Vagina (tissue), 2 donors: ENCODE data around the gene PAPOLB. TPM values are rescaled to one million over a fixed set of nuclear protein-coding genes. Genes with fewer than 3 reads are reported as not detected.

Experiments
- DNase-seq, 2 donors: peaks; one replicate each; pipeline ENCODE4 v3.0.0-alpha.2; 2017; ENCODE audit errors: extremely low spot score in 2 of 2
- H3K27ac ChIP-seq: fragments of 200-600 bp; sonication (generic); one replicate; pipeline ENCODE4 v1.5.1; 2019
- H3K27me3 ChIP-seq: fragments of 200-600 bp; sonication (generic); one replicate; pipeline ENCODE4 v1.5.1; 2019
- H3K36me3 ChIP-seq, 2 donors: fragments of 200-600 bp; sonication (generic); one replicate each; pipeline ENCODE4 v1.5.1; 2017 to 2019
- H3K4me1 ChIP-seq: fragments of 200-600 bp; sonication (generic); one replicate; pipeline ENCODE4 v1.5.1; 2019
- H3K4me3 ChIP-seq, 2 donors: fragments of 200-600 bp; sonication (generic); 1 replicate in 1 of 2; 2 replicates in 1 of 2; pipeline ENCODE4 v1.5.1; 2016 to 2019
- H3K9me3 ChIP-seq: fragments of 200-600 bp; sonication (generic); one replicate; pipeline ENCODE4 v1.5.1; 2019
- POLR2A ChIP-seq, 2 donors: fragments of 450-650 bp; IDR thresholded peaks; one replicate each; pipeline ENCODE4 v1.6.1; 2017; ENCODE audit warnings: antibody characterized with exemption in 2 of 2, mild to moderate bottlenecking in 2 of 2, moderate library complexity in 2 of 2
- POLR2AphosphoS5 ChIP-seq, 2 donors: sonication (generic); formaldehyde crosslinking; IDR thresholded peaks; one replicate each; pipeline ENCODE4 v1.9.0; 2017; ENCODE audit warnings: antibody characterized with exemption in 2 of 2, mild to moderate bottlenecking in 2 of 2, low read depth in 1 of 2; ENCODE audit not compliant: insufficient read depth in 1 of 2
- intact Hi-C: fragments of 100-400 bp; cut with DNase I; formaldehyde crosslinking; loops from one replicate; pipeline ENCODE4 v1.15.1; 2023
- total RNA-seq: library from RNA; depleted of rRNA; stranded (reverse); fragments of >200 nt; gene quantifications from one replicate; pipeline ENCODE4 v1.2.3, GENCODE V29; 2016
- TF ChIP-seq, protein P1 (sequence below), 3 experiments: fragments of 450-650 bp in 2 of 3; fragments of 200-600 bp in 1 of 3; sonication (generic) in 1 of 3; IDR thresholded peaks; one replicate each; pipeline ENCODE4 v1.5.1; 2017 to 2019; ENCODE audit warnings: antibody characterized with exemption in 3 of 3, mild to moderate bottlenecking in 2 of 3, moderate library complexity in 2 of 3

The PAPOLB gene
- total RNA-seq, 1 donor from 2014 or later = not detected

DNA sequence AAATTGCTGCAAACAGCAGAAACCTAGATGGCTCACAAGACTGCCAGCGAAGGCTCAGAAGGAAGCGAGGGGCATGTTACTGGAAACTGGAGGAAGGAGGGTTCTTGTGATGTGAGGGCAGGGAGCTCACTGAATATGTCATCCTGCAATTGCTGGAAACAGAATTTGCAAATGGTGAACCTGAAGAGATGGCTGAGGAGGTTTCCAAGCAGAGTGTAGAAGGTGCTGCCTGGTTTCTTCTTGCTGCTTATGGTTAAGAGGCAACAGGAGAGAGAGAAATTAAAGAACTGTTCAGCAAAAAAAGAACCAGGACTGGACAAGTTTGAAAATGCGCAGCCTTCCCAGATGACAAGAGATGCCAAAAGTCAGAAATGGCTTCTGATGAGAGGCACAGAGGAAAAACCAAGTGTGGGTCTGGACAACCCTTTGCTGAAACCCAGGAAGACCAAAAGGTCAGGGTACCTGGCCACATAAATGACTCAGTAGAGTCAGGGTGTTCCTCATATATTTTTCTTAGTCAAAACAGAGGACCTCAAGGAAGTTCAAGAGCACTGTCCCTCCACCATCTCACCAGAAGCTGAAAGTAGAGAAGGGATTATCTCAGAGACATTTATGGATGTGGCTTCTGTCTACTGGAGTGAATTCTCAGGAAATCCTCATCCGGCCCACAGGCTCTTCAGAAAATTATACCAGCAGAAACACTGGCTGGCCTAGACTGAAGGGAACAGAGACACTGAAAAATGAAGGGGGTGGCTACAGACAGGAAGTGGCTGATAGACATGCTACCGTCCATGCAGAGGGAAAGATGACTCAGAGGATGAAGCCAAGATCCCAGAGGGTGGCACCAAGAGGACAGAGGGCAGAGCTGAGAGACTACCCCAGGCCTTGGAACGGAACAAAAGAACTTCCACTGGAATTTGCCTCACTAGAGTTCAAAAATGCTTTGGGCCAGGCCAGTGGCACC is 10.1 kb downstream of the PAPOLB start:
- no peaks in the 10 kb centered on the region for H3K4me1 ChIP-seq
- no peak overlapping the region for H3K4me3 ChIP-seq
- no peak overlapping the region for H3K27ac ChIP-seq
- no peaks in the 10 kb centered on the region for H3K9me3 ChIP-seq
- no peaks in the 10 kb centered on the region for H3K27me3 ChIP-seq
- no peaks in the 10 kb centered on the region for H3K36me3 ChIP-seq
- TF ChIP-seq POLR2AphosphoS5 (IDR thresholded peaks at IDR 0.05; ENCODE audit: insufficient read depth in 1 of 2, low read depth in 1 of 2) (no peak), POLR2A (IDR thresholded peaks at IDR 0.05) (no peak)
- TF ChIP-seq, protein P1, sequence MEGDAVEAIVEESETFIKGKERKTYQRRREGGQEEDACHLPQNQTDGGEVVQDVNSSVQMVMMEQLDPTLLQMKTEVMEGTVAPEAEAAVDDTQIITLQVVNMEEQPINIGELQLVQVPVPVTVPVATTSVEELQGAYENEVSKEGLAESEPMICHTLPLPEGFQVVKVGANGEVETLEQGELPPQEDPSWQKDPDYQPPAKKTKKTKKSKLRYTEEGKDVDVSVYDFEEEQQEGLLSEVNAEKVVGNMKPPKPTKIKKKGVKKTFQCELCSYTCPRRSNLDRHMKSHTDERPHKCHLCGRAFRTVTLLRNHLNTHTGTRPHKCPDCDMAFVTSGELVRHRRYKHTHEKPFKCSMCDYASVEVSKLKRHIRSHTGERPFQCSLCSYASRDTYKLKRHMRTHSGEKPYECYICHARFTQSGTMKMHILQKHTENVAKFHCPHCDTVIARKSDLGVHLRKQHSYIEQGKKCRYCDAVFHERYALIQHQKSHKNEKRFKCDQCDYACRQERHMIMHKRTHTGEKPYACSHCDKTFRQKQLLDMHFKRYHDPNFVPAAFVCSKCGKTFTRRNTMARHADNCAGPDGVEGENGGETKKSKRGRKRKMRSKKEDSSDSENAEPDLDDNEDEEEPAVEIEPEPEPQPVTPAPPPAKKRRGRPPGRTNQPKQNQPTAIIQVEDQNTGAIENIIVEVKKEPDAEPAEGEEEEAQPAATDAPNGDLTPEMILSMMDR (IDR thresholded peaks at IDR 0.05) = no peak
- intact Hi-C loops = no loop called here
- no peak for DNase-seq

DNA sequence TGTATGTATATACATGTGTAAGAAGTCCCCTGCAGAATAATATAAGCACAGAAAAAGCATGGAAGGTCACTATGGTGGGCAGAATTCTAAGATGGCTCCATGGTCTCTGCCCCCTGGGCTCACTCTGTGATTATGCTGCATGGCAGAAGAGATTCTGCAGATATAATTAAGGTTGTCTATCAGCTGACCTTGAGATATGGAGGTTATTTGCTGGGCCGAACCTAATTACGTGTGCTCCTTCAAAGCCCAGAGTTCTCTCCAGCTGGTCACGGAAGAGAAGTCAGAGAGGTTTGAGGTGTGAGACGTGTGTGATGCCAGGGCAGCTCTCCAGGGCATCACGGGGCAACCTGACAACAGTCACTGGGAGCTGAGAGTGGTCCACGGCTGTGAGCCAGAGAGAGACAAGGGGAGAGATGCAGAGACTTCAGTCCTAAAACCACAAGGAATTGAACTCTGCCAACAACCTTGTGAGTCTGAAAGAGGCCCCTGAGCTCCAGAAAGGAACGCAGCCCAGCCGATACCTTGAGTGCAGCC is 11.5 kb downstream of the PAPOLB start:
- TF ChIP-seq POLR2AphosphoS5 (IDR thresholded peaks at IDR 0.05; ENCODE audit: insufficient read depth in 1 of 2, low read depth in 1 of 2) (no peak), POLR2A (IDR thresholded peaks at IDR 0.05) (no peak)
- TF ChIP-seq, protein P1 (IDR thresholded peaks at IDR 0.05) = no peak
- Histone ChIP-seq H3K4me3 (no peak overlapping the region), H3K36me3 (no peaks in the 10 kb centered on the region), H3K9me3 (no peaks in the 10 kb centered on the region), H3K27ac (no peak overlapping the region), H3K27me3 (no peaks in the 10 kb centered on the region), H3K4me1 (no peaks in the 10 kb centered on the region)
- intact Hi-C loops = no loop called here
- DNase-seq = no peak

DNA sequence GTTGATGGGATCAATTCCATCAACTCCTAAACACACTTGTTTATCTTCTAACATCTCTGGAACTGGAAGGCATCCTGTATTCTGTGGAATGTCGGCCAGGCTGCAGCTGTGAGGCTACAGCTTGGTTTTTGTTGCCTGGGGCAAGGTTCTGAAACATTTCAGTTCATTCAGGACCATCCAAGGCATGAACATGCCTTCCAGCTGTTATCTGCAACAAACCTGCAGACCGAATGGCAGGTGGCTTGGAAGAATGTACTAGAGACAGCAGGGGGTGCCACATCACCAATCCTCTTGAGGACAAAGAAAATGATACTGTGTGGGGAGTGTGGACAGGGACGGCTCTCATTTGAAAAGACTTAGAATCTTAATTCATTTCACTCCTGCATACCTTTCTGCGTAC is 12.4 kb downstream of the PAPOLB start:
- no peaks in the 10 kb centered on the region for H3K4me1 ChIP-seq
- H3K36me3 ChIP-seq = no peaks in the 10 kb centered on the region
- no peak overlapping the region for H3K4me3 ChIP-seq
- H3K9me3 ChIP-seq = no peaks in the 10 kb centered on the region
- DNase-seq = no peak
- no peaks in the 10 kb centered on the region for H3K27me3 ChIP-seq
- intact Hi-C loops = no loop called here
- H3K27ac ChIP-seq = no peak overlapping the region
- TF ChIP-seq POLR2AphosphoS5 (IDR thresholded peaks at IDR 0.05; ENCODE audit: insufficient read depth in 1 of 2, low read depth in 1 of 2) (no peak), POLR2A (IDR thresholded peaks at IDR 0.05) (no peak)
- TF ChIP-seq, protein P1 (IDR thresholded peaks at IDR 0.05) = no peak

DNA sequence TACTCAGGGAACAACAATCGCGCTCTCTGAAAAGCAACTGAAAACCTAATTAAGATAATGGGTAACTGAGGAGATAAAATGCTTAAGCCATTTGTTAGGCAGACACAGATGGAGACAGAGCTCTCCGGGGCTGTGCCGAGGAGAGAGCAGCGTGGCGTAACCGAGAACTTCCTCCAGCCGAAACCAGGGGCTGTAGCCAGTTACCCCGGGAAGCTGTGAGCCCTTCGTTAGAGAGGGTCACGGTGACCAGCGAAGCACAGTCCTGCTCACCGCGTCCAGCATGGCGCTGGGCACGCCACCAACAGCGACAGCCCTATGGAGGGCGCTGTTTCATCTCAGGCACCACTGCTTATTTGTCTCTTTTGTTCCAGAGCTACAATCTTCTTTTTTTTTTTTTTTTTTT is 16.1 kb downstream of the PAPOLB start:
- TF ChIP-seq POLR2A (IDR thresholded peaks at IDR 0.05) = no peak
- TF ChIP-seq, protein P1 (IDR thresholded peaks at IDR 0.05) = peak in 1 of 3 experiments; percentile 14
- Histone ChIP-seq H3K4me3 (no peak overlapping the region), H3K27ac (no peak overlapping the region), H3K4me1 (peaks cover 12% of the 10 kb centered on the region), H3K27me3 (no peaks in the 10 kb centered on the region), H3K36me3 (no peaks in the 10 kb centered on the region), H3K9me3 (no peaks in the 10 kb centered on the region)
- intact Hi-C loops = no loop called here
- no peak for DNase-seq
